Ecto neural progenitor cell (in vitro differentiated cells): Measurements from ENCODE around the gene CREB5.
"Not testable (repeated sequence)": the region's sequence is repeated elsewhere in the genome, so short reads cannot be mapped to it uniquely, and the experiment has no call there.

ENCODE experiments used
- DNase-seq: peaks from one replicate; pipeline ENCODE4 v3.0.0-alpha.2; 2018; ENCODE audit warnings: low spot score

The CREB5 gene

GRCh38 chr7:28550580-28551186 is 138.4 kb downstream of the CREB5 start:
- DNase-seq, result no peak

- DNase-seq, result no peak
These were observed 139.0 kb downstream of the CREB5 start for GRCh38 chr7:28551331-28551730.

DNA sequence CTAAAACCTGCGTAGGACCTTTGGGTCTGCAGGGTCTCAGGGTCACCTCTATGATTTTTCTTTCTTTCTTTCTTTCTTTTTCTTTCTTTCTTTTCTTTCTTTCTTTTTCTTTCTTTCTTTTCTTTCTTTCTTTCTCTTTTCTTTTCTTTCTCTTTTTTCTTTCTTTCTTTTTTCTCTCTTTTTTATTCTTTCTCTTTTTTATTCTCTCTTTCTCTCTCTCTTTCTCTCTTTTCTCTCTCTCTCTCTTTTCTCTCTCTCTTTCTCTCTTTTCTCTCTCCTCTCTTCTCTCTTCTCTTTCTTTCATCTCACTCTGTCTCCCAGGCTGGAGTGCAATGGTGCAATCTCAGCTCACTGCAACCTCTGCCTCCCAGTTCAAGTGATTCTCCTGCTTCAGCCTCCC is 139.4 kb downstream of the CREB5 start:
- not testable (repeated sequence) for DNase-seq

- DNase-seq, result no peak
These were observed 142.6 kb downstream of the CREB5 start for GRCh38 chr7:28554802-28555471.

DNA sequence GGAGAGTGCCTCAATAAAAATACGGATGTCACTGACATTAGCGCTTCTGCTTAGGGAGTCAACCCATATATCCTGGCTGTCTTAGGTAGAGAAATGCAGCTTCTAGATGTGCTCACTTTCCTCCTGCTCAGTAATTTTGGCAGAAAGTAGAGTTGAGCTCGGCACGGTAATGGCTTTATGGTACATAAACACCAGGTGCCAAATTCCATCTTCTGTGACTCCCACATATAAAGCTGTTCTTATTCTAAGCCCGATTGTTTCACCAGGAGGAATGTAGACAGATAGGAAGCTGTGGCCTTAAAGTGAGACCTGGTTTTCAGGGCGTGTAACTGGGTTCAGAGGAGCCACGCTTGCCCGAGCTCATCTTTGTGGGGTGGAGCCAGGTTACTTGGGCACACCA is 143.7 kb downstream of the CREB5 start:
- no peak for DNase-seq

DNA sequence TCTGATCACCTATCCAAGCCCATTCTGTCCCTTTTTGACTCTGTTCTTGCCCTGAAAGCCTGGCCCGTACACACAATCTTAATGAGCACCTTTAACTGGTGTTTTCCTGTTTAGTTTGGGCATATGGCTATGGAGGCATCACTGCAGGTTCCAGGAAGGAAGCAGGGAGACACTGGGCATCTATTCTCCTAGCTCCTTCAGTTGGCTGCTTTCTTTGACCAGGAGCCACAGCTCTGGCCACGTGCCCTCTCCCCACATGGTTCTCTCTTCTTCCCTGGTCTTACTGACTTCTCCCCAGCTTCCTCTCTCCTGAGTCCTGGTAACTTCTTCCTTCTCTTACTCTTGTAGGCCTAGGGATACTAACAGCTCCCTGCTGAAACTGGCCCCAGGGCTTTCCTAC is 144.4 kb downstream of the CREB5 start:
- no peak for DNase-seq

DNA sequence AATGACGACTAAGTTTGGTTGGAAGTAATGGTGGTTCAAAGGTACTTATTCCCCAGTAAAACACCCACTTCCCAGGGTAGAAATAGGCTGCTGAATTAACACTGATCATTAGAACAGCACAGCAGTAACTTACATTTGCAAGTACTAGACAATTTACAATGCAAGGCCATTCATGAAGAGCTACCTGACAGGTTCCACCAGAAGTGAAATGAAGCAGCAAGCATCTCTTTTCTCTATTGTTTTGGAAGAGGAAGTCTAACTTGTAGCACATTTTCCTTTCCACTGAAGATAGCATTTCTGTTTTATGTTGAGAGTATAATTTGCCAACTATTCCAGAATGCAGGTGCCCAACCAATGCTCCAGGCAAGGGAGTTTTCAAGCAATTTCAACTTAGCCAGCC is 145.9 kb downstream of the CREB5 start:
- DNase-seq, result no peak

DNA sequence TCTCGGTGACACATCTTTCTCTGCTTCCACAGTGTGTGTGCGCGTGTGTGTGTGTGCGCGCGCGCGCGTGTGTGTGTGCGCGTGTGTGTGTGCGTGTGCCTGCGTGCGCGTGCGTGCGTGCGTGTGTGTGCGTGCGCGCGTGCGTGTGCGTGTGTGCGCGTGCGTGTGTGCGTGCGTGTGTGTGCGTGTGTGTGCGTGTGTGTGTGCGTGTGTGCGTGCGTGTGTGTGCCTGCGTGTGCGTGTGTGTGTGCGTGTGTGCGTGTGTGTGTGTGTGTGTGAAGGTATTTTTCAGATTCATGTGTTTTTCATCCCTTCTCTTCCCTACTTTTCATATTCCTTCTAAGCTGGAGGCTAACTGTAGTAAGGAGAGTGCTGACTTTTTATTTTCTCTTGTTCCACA is 148.4 kb downstream of the CREB5 start:
- no peak for DNase-seq

GRCh38 chr7:28564033-28564432 is 151.7 kb downstream of the CREB5 start:
- no peak for DNase-seq

DNA sequence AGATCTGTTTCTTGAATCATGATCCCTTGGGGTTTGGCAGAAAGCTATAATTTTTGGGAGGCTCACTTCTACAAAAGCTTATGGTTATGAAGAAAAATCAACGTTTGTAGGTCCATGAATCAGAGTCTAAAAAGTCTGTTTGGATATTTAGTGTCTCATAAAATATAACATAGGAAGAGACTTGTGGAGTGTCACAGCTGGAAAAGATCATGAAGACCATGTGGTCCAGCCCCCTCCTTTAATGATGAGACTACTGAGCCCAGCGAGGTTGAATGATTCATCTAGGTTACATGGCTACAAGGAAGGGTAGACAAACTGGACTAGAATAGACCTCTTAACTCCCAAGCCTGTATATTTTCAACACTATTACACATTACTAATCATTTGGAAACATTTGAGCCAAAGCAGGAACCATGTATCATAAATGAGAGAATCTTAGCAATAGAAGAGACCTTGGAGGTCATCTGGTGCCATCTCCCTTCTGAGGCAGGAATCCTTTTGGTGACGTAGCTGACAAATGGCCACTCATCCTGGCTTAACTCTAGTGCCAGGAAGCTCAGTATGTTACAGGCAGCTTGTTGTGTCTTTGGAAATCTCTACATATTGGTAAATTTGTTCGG is 152.5 kb downstream of the CREB5 start:
- no peak for DNase-seq

- DNase-seq, result no peak
These were observed 153.7 kb downstream of the CREB5 start for GRCh38 chr7:28565980-28566379.

GRCh38 chr7:28570113-28570969 is 158.0 kb downstream of the CREB5 start:
- DNase-seq, result no peak

DNA sequence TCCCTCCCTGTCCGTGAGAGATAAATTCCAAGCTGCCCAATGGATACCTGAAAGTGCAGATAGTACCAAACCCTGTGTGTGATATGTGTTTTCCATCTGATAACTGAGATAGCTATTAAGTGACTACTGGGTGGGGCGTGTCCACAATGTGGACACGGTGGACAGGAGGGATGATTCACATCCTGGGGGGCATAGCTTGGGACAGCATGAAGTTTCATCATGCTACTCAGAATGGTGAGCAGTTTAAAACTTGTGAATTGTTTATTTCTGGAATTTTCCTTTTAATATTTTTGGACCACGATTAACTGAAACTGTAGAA is 158.6 kb downstream of the CREB5 start:
- no peak for DNase-seq

DNA sequence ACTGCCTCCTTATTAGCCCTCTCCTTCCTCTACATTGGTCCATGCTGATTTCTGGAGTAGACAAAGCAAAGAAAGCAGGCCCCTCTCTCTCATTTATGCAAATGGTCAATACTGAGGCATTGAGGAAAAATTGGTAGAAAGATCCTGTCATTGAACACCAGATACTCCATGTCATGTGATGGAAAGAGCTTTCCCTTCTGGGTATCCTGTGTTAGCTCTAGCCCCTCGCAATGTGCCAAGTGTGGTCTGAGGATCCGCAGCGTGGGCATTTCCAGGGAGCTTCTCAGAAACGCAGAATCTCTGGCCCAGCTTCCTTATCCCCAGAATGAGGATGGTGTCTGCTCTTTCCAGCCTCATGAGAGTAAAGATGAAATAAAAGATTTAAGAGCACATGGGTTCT is 159.1 kb downstream of the CREB5 start:
- DNase-seq, result no peak

GRCh38 chr7:28572321-28573058 is 160.2 kb downstream of the CREB5 start:
- DNase-seq, result no peak

DNA sequence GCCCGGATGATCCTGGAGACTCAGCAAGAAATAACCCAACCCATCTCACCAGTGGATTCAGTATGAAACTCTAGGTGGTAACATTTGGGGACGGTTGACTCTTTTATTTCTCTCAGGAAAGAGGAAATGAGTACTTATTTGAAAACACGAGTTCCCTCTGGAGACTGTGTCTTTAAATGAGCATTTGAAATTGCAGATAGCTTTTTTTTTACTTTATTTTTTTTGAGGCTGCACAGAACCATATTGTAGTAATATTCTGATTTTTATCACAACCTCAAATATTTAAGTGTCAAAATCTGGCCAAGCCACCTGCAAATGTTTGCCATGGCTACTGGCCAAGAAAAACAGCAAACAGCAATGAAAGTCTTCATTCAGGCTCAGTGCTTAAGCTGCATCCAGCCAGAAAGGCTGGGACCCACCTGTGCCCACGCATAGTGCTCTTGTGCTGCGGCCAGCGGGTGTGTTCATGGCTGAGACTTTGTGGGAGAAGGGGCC is 160.8 kb downstream of the CREB5 start:
- no peak for DNase-seq

- no peak for DNase-seq
These were observed 161.5 kb downstream of the CREB5 start for GRCh38 chr7:28573651-28574301.

DNA sequence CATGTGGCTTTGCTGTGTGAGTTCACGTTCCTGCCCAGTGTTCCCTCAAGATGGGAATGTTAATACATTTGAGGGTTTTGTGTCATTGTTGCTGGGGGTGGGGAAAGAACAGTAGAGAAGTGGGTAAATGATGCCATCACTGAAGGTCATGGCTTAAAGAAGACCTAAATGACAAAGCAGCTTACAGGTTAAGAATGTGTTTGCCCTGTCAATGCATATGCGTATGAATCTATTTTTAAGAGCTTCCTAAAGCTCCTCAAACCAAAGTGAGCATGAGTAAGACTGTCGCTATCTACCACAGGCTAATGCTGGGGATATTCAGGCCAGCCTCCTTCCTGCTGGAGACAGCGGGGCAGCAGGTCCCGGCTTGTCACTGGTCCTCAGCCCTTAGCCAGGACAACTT is 162.9 kb downstream of the CREB5 start:
- no peak for DNase-seq

- no peak for DNase-seq
These were observed 164.3 kb downstream of the CREB5 start for GRCh38 chr7:28576656-28577055.

- no peak for DNase-seq
These were observed 167.3 kb downstream of the CREB5 start for GRCh38 chr7:28579571-28579970.

DNA sequence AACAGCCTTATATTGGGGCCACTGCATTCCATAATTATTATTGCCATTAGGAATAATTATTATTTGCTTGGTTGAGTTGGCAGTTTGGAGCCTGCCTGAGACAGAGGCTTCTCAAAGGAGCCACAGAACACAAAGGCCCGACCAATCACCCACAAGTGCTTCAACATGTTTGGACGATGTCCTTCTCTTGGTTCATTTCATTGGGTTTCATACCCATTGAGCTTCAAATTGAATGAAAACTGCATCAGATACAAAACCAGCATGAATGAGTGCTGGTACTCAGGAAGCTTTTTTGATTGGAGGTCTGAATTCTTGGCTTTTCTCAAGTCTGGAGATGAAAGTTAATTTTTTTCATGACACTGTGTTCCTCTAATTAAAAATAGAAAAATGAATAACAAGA is 168.3 kb downstream of the CREB5 start:
- DNase-seq, result no peak

- DNase-seq, result no peak
These were observed 169.0 kb downstream of the CREB5 start for GRCh38 chr7:28581351-28581750.
